GM12864 (cell line): ENCODE results near the gene CPM.

ENCODE experiments used
- DNase-seq: peaks from one replicate; pipeline ENCODE4 v3.0.0-alpha.2; 2011; ENCODE audit warnings: low read depth
- H3K4me3 ChIP-seq: 2 replicates; pipeline ENCODE4 v1.5.1; 2011; ENCODE audit warnings: mild to moderate bottlenecking, low read depth, low read length, control low read depth
- CTCF ChIP-seq: IDR thresholded peaks from 2 replicates; pipeline ENCODE4 v1.5.1; 2011; ENCODE audit warnings: low read depth, mild to moderate bottlenecking, moderate library complexity, low read length, control low read depth, inconsistent platforms; ENCODE audit errors: missing control alignments

Gene CPM

GRCh38 chr12:68890701-68891113 lies 42.3 kb downstream of the CPM start:
- DNase-seq, result no peak
- H3K4me3 ChIP-seq, result no peak overlapping the region
- TF ChIP-seq CTCF, result no peak

- DNase-seq, result no peak
- no peak for TF ChIP-seq CTCF
- no peak overlapping the region for H3K4me3 ChIP-seq
These were observed 44.7 kb downstream of the CPM start for GRCh38 chr12:68888243-68888642.

- DNase-seq, result no peak
- TF ChIP-seq CTCF, result no peak
- H3K4me3 ChIP-seq, result no peak overlapping the region
These were observed 45.3 kb downstream of the CPM start for GRCh38 chr12:68887641-68888040.

GRCh38 chr12:68886636-68887572 lies 46.1 kb downstream of the CPM start:
- H3K4me3 ChIP-seq, result no peak overlapping the region
- TF ChIP-seq CTCF, result no peak
- DNase-seq, result no peak

- no peak for DNase-seq
- no peak overlapping the region for H3K4me3 ChIP-seq
- no peak for TF ChIP-seq CTCF
These were observed 47.6 kb downstream of the CPM start for GRCh38 chr12:68885381-68885780.

- TF ChIP-seq CTCF, result no peak
- no peak for DNase-seq
- no peak overlapping the region for H3K4me3 ChIP-seq
These were observed 48.7 kb downstream of the CPM start for GRCh38 chr12:68884251-68884650.

- H3K4me3 ChIP-seq, result no peak overlapping the region
- no peak for TF ChIP-seq CTCF
- no peak for DNase-seq
These were observed 49.8 kb downstream of the CPM start for GRCh38 chr12:68883151-68883550.
